ENCODE measurements around the gene CCDC85B. TPM values are rescaled to one million over a fixed set of nuclear protein-coding genes. Genes with fewer than 3 reads are reported as not detected.

The CCDC85B gene
- total RNA-seq, 1 experiment from 2014 or later, result 135 TPM

DNA sequence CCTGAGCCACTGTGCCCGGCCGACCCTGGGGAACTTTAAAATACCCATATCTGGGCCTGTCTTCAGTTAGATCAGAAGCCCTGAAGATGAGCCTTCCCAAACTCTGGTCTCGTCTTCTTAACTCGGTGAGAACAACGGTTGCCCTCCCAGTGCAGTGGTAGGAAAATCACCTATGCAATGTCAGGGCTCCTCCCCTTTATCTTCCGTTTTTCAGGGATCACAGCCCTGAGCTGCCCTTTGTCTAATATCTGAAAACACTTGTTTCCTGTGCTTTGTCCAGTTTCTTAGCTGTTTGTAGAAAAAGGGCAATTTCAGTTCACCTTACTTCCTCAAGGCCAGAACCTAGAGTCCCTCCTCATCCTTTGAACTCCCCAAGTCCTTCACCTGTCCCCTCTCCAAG, 38.2 kb downstream of the CCDC85B start:
- no peak for DNase-seq (ENCODE audit: low read depth)

DNA sequence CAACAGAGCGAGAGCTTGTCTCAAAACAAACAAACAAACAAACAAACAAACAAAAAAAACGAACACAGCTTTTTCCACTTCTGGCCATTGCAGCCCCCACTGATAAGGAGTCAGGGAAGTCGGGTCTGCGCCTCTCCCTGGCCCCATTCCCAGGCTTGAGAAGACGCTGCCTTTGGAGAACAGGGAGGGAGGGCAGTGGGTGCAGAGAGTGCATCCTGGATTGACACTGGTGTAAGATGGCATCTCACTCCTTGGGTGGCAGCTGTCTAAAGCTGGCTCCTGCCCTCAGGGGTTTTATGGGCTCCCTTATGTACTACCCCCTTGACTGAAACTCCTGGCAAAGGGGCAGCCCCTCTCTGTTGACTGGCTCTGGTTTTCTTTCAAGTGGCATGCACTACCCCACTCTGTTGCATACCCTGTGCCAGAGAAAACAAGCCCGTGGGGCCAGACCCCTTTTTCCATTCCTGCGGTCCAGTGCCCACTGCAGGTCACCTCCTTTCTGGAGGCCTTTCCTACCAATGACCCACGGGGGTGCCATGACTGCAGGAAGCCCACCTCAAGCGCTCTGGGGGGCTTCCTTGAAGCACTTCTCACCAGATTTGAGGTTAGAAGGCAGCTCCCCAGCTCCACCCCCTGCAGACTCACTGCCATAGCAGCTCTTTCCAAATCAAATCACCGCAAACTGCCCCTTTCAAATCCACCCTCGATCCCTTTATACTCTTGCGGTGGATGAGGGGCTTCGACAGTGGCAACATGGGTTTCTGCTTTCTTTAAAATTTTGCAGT, 41.5 kb downstream of the CCDC85B start:
- DNase-seq (ENCODE audit: low read depth), result no peak

DNA sequence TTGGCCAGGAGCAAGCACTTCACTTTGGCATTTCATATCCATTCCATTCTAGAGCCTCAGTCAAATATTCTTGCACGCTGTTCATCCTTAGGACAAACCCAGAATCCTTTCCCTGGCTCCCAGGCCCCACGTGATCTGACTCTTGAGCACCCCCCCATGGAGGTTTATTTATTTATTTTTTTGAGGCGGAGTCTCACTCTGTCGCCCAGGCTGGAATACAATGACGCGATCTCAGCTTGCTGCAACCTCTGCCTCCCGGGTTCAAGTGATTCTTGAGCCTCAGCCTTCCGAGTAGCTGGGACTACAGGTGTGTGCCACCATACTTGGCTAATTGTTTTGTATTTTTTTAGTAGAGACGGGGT, 42.1 kb downstream of the CCDC85B start:
- DNase-seq (ENCODE audit: low read depth), result no peak

DNA sequence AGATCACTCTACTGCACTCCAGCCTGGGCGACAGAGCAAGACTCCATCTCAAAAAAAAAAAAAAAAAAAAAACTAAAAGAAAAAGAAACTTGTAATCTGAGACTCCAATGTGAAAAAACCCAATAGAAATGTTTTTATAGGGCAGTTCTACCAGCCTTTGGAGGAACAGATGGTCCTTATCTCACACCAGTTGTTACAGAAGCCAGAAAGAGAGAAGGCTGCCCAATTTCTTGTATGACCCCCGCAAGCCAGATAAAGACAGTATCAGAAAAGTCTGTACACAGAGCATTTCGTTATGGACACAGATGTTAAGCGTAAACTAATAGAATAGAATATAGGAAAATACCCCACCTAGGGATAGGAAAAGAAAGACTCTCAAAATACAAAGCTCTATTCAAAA, 43.5 kb downstream of the CCDC85B start:
- DNase-seq (ENCODE audit: low read depth), result no peak

DNA sequence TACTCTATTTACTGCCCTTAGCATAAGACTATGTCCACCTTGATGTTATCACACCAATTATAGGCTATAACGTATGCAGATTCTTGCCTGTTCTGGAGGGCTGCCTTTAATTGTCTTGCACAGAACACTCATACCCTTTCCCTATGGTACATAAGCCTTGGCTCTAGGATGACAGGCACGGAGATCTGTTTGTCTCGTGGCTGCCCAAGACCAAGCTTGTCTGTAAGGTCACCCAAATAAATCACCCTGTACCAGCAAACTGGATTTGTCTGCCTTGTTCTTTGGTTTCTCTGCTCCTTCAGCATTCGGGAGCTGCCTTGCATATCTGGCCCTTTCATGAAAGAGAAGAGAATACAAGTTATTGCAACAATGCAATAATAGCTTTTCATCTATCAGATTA, 47.3 kb downstream of the CCDC85B start:
- DNase-seq (ENCODE audit: low read depth), result no peak

Other genes starting within 250 kb of the CCDC85B start
- gene RELA, start 227.8 kb upstream of the CCDC85B start, total RNA-seq (2014; rRNA removed; shearing (Covaris generic)), result 31.7 and 55.4 TPM in 2 replicates
- 64.0 and 80.6 TPM in 2 replicates for gene KAT5, start 178.4 kb upstream of the CCDC85B start, total RNA-seq (2014; rRNA removed; shearing (Covaris generic))
- gene RNASEH2C, start 169.9 kb upstream of the CCDC85B start, total RNA-seq (2014; rRNA removed; shearing (Covaris generic)), result 29.8 and 39.7 TPM in 2 replicates
- 10.3 and 13.6 TPM in 2 replicates for gene AP5B1, start 109.7 kb upstream of the CCDC85B start, total RNA-seq (2014; rRNA removed; shearing (Covaris generic))
- not detected in 2 replicates for gene OVOL1, start 103.6 kb upstream of the CCDC85B start, total RNA-seq (2014; rRNA removed; shearing (Covaris generic))
- gene SNX32, start 56.7 kb upstream of the CCDC85B start, total RNA-seq (2014; rRNA removed; shearing (Covaris generic)), result not detected in 2 replicates
- gene CFL1, start 32.5 kb upstream of the CCDC85B start, total RNA-seq (2014; rRNA removed; shearing (Covaris generic)), result 2,329 and 2,647 TPM in 2 replicates
- 62.4 and 64.9 TPM in 2 replicates for gene MUS81, start 30.2 kb upstream of the CCDC85B start, total RNA-seq (2014; rRNA removed; shearing (Covaris generic))
- gene EFEMP2, start 17.9 kb upstream of the CCDC85B start, total RNA-seq (2014; rRNA removed; shearing (Covaris generic)), result 27.9 and 32.0 TPM in 2 replicates
- 0.24 and 0.57 TPM in 2 replicates for gene CTSW, start 10.8 kb upstream of the CCDC85B start, total RNA-seq (2014; rRNA removed; shearing (Covaris generic))
- gene FIBP, start 2.2 kb upstream of the CCDC85B start, total RNA-seq (2014; rRNA removed; shearing (Covaris generic)), result 187 and 232 TPM in 2 replicates
- 236 and 374 TPM in 2 replicates for gene FOSL1, start 9.7 kb downstream of the CCDC85B start, total RNA-seq (2014; rRNA removed; shearing (Covaris generic))
- gene C11orf68, start 28.4 kb downstream of the CCDC85B start, total RNA-seq (2014; rRNA removed; shearing (Covaris generic)), result 44.0 and 64.7 TPM in 2 replicates
- gene DRAP1, start 28.8 kb downstream of the CCDC85B start, total RNA-seq (2014; rRNA removed; shearing (Covaris generic)), result 355 and 356 TPM in 2 replicates
- 0.05 TPM in 1 of 2 replicates, not detected in the other for gene TSGA10IP, start 54.8 kb downstream of the CCDC85B start, total RNA-seq (2014; rRNA removed; shearing (Covaris generic))
- 86.4 and 112 TPM in 2 replicates for gene SART1, start 71.1 kb downstream of the CCDC85B start, total RNA-seq (2014; rRNA removed; shearing (Covaris generic))
- gene EIF1AD, start 111.5 kb downstream of the CCDC85B start, total RNA-seq (2014; rRNA removed; shearing (Covaris generic)), result 45.8 and 57.5 TPM in 2 replicates
- gene BANF1, start 111.8 kb downstream of the CCDC85B start, total RNA-seq (2014; rRNA removed; shearing (Covaris generic)), result 99.1 and 153 TPM in 2 replicates
- not detected in 2 replicates for gene CST6, start 121.3 kb downstream of the CCDC85B start, total RNA-seq (2014; rRNA removed; shearing (Covaris generic))
- 10.0 and 13.7 TPM in 2 replicates for gene CATSPER1, start 135.8 kb downstream of the CCDC85B start, total RNA-seq (2014; rRNA removed; shearing (Covaris generic))
- not detected in 2 replicates for gene GAL3ST3, start 158.5 kb downstream of the CCDC85B start, total RNA-seq (2014; rRNA removed; shearing (Covaris generic))
- 230 and 239 TPM in 2 replicates for gene SF3B2, start 161.7 kb downstream of the CCDC85B start, total RNA-seq (2014; rRNA removed; shearing (Covaris generic))
- gene PACS1, start 179.6 kb downstream of the CCDC85B start, total RNA-seq (2014; rRNA removed; shearing (Covaris generic)), result 10.4 and 17.8 TPM in 2 replicates

Data from HT1080 (cell line).